Esophagus squamous epithelium (tissue), 5 donors: ENCODE data around the gene RANBP3. TPM values are rescaled to one million over a fixed set of nuclear protein-coding genes. Genes with fewer than 3 reads are reported as not detected.
"Not testable (repeated sequence)": the region's sequence is repeated elsewhere in the genome, so short reads cannot be mapped to it uniquely, and the experiment has no call there.

ENCODE experiments used
- DNase-seq: peaks from one replicate; lab custom pipeline; 2025; lab: John Stamatoyannopoulos, UW
- H3K27ac ChIP-seq, 4 donors: fragments of 200-600 bp; sonication (generic); one replicate each; pipeline ENCODE4 v1.5.1; 2016 to 2019; ENCODE audit warnings: mild to moderate bottlenecking in 1 of 4
- H3K27me3 ChIP-seq, 4 donors: fragments of 200-600 bp; sonication (generic); 1 replicate in 3 of 4; 2 replicates in 1 of 4; pipeline versions ENCODE4 v1.5.1 to v1.6.0; 2017 to 2021; ENCODE audit warnings: antibody characterized with exemption in 1 of 4
- H3K36me3 ChIP-seq, 3 donors: fragments of 200-600 bp; sonication (generic); one replicate each; pipeline ENCODE4 v1.5.1; 2016 to 2019
- H3K4me1 ChIP-seq, 3 donors: fragments of 200-600 bp; sonication (generic); one replicate each; pipeline ENCODE4 v1.5.1; 2017 to 2019
- H3K4me3 ChIP-seq, 4 donors: fragments of 200-600 bp; sonication (generic); 1 replicate in 3 of 4; 2 replicates in 1 of 4; pipeline ENCODE4 v1.5.1; 2016 to 2019; ENCODE audit warnings: mild to moderate bottlenecking in 2 of 4, moderate library complexity in 1 of 4
- H3K9me3 ChIP-seq, 3 donors: fragments of 200-600 bp; sonication (generic); one replicate each; pipeline ENCODE4 v1.5.1; 2016 to 2019
- CTCF ChIP-seq, 6 experiments: fragments of 450-650 bp in 4 of 6; fragments of 200-600 bp in 2 of 6; sonication (generic) in 2 of 6; IDR thresholded peaks; one replicate each; pipeline ENCODE4 v1.5.1; 2016 to 2019; ENCODE audit warnings: antibody characterized with exemption in 6 of 6, mild to moderate bottlenecking in 4 of 6, moderate library complexity in 4 of 6
- POLR2A ChIP-seq, 4 donors: fragments of 450-650 bp; IDR thresholded peaks; one replicate each; pipeline ENCODE4 v1.6.1; 2017; ENCODE audit warnings: antibody characterized with exemption in 4 of 4, mild to moderate bottlenecking in 4 of 4, moderate library complexity in 3 of 4
- WGBS, 2 donors: methylation state at CpG; one replicate each; pipeline ENCODE4 v1.1.5; 2018; 5-methylcytosine and 5-hydroxymethylcytosine counted together
- intact Hi-C: fragments of 100-400 bp; cut with DNase I; formaldehyde crosslinking; loops from one replicate; pipeline ENCODE4 v1.15.0; 2022
- total RNA-seq, 4 donors: library from RNA; depleted of rRNA; stranded (reverse); fragments of >200 nt; gene quantifications; one replicate each; pipeline ENCODE4 v1.1.0, GENCODE V29; 2016
- donor health status: DM: yes; HTN: yes; CAD: no.

The RANBP3 gene
- total RNA-seq, 4 donors from 2014 or later: 38.0 to 77.8 (median 39.6) TPM

GRCh38 chr19:5881543-5882299, 96.2 kb downstream of the RANBP3 start:
- Histone ChIP-seq H3K4me3 (no peak overlapping the region), H3K27ac (peak overlapping the region; percentile 45 to 86 (median 68)), H3K36me3 (no peaks in the 10 kb centered on the region), H3K9me3 (no peaks in the 10 kb centered on the region), H3K4me1 (peaks cover 4 to 49% (median 10%) of the 10 kb centered on the region in 3 donors), H3K27me3 (peaks cover 0 to 60% (median 0%) of the 10 kb centered on the region in 4 donors)
- TF ChIP-seq POLR2A (IDR thresholded peaks at IDR 0.05) (no peak), CTCF (IDR thresholded peaks at IDR 0.05) (no peak)
- intact Hi-C loops: no loop called here
- no peak for DNase-seq
- WGBS, 2 donors: 63% methylated on average over 8 to 15 of the region's 19 CpGs

- no peaks in the 10 kb centered on the region for H3K36me3 ChIP-seq
- H3K9me3 ChIP-seq: no peaks in the 10 kb centered on the region
- H3K4me1 ChIP-seq: peaks cover 4 to 49% (median 10%) of the 10 kb centered on the region in 3 donors
- intact Hi-C loops: no loop called here
- H3K4me3 ChIP-seq: no peak overlapping the region
- TF ChIP-seq CTCF (IDR thresholded peaks at IDR 0.05) (no peak), POLR2A (IDR thresholded peaks at IDR 0.05) (no peak)
- peaks cover 0 to 60% (median 0%) of the 10 kb centered on the region in 4 donors for H3K27me3 ChIP-seq
- 13 to 25% methylated on average over 4 to 6 of the region's 15 CpGs for WGBS, 2 donors
- peak overlapping the region; percentile 42 to 68 (median 64) for H3K27ac ChIP-seq
- DNase-seq: no peak
Measured at GRCh38 chr19:5880604-5881078, 97.3 kb downstream of the RANBP3 start.

- H3K4me1 ChIP-seq: peaks cover 4 to 49% (median 10%) of the 10 kb centered on the region in 3 donors
- H3K9me3 ChIP-seq: no peaks in the 10 kb centered on the region
- intact Hi-C loops: no loop called here
- peaks cover 0 to 60% (median 0%) of the 10 kb centered on the region in 4 donors for H3K27me3 ChIP-seq
- no peaks in the 10 kb centered on the region for H3K36me3 ChIP-seq
- no peak overlapping the region for H3K4me3 ChIP-seq
- 39% methylated on average over 4 of the region's 6 CpGs; no CpG with 5 or more reads in 1 of the 2 donors for WGBS, 2 donors
- TF ChIP-seq POLR2A (IDR thresholded peaks at IDR 0.05): no peak
- no peak for TF ChIP-seq CTCF (IDR thresholded peaks at IDR 0.05)
- peak overlapping the region; percentile 42 to 68 (median 64) for H3K27ac ChIP-seq
- no peak for DNase-seq
Measured at GRCh38 chr19:5880196-5880595, 97.7 kb downstream of the RANBP3 start.

- Histone ChIP-seq H3K36me3 (no peaks in the 10 kb centered on the region), H3K4me1 (peaks cover 8 to 36% (median 10%) of the 10 kb centered on the region in 3 donors), H3K9me3 (no peaks in the 10 kb centered on the region), H3K4me3 (no peak overlapping the region), H3K27me3 (peaks cover 0 to 60% (median 0%) of the 10 kb centered on the region in 4 donors), H3K27ac (no peak overlapping the region)
- TF ChIP-seq POLR2A (IDR thresholded peaks at IDR 0.05) (no peak), CTCF (IDR thresholded peaks at IDR 0.05) (no peak)
- intact Hi-C loops: no loop called here
- no peak for DNase-seq
- 67 to 72% methylated on average over 4 to 6 of the region's 9 CpGs for WGBS, 2 donors
Measured at GRCh38 chr19:5877882-5878281, 100.1 kb downstream of the RANBP3 start.

GRCh38 chr19:5877427-5877826, 100.5 kb downstream of the RANBP3 start:
- Histone ChIP-seq H3K27ac (no peak overlapping the region), H3K36me3 (no peaks in the 10 kb centered on the region), H3K9me3 (no peaks in the 10 kb centered on the region), H3K4me1 (peaks cover 8 to 31% (median 10%) of the 10 kb centered on the region in 3 donors), H3K4me3 (no peak overlapping the region), H3K27me3 (peaks cover 0 to 57% (median 0%) of the 10 kb centered on the region in 4 donors)
- TF ChIP-seq POLR2A (IDR thresholded peaks at IDR 0.05): no peak
- no peak for TF ChIP-seq CTCF (IDR thresholded peaks at IDR 0.05)
- intact Hi-C loops: no loop called here
- 60 to 71% methylated on average over 1 to 6 of the region's 8 CpGs for WGBS, 2 donors
- no peak for DNase-seq

- DNase-seq, intact Hi-C loops, H3K9me3 ChIP-seq, H3K4me3 ChIP-seq, H3K36me3 ChIP-seq: not testable (repeated sequence)
- WGBS, 2 donors: 41 to 68% methylated on average over 7 of the region's 7 CpGs
- Histone ChIP-seq H3K27ac (peak overlapping the region; percentile 9 to 65 (median 32)), H3K27me3 (peaks cover 0 to 32% (median 0%) of the 10 kb centered on the region in 4 donors), H3K4me1 (peaks cover 0 to 10% (median 4%) of the 10 kb centered on the region in 3 donors)
Measured at GRCh38 chr19:5874496-5874895, 103.4 kb downstream of the RANBP3 start.
